ENCODE results near the gene OSR1.
"Not testable (repeated sequence)": the region's sequence is repeated elsewhere in the genome, so short reads cannot be mapped to it uniquely, and the experiment has no call there.

OSR1 gene

GRCh38 chr2:19330436-19330835 lies 28.0 kb downstream of the OSR1 start:
- no peak for DNase-seq

GRCh38 chr2:19329445-19329844 lies 29.0 kb downstream of the OSR1 start:
- no peak for DNase-seq

GRCh38 chr2:19327496-19327895 lies 30.9 kb downstream of the OSR1 start:
- no peak for DNase-seq

DNA sequence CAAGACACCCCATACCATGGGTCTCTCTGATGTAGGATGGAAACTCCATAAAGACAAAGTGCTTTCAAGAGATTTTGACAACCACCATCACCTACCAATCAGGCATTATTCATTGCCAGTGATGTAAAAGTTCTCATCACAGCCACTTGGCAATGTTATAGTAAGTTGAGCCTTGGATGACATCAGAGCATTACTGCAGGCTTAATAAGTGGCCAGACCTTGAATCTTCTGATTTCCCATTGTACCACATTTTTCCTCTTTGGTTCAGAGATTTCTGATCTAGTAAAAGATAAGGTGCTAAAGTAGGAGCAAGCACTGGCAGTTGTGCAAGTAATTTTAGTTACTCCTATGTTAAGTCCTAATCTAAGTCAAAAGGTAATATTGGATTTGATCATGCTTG lies 36.5 kb downstream of the OSR1 start:
- DNase-seq, result no peak

GRCh38 chr2:19320813-19321212 lies 37.6 kb downstream of the OSR1 start:
- DNase-seq, result no peak

GRCh38 chr2:19319698-19320097 lies 38.7 kb downstream of the OSR1 start:
- DNase-seq, result no peak

DNA sequence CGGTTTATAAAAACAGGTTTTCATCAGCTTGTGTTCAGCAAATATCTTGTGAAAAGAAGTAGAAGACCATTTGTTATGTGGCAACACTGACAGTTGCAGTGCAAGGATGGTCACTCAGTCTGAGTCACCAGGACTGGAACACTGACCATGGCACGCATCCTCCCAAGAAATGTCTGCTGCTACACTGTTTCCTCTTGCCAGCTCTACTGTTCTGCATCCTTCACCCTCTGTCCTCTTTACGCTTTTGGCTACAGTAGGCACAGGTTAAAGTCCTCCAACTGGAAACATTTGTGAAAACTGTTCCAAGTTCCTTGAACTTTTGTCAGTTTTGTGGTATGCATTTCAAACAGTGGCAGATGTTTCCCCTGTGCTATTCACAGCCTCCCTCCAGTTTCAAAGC lies 39.4 kb downstream of the OSR1 start:
- no peak for DNase-seq

DNA sequence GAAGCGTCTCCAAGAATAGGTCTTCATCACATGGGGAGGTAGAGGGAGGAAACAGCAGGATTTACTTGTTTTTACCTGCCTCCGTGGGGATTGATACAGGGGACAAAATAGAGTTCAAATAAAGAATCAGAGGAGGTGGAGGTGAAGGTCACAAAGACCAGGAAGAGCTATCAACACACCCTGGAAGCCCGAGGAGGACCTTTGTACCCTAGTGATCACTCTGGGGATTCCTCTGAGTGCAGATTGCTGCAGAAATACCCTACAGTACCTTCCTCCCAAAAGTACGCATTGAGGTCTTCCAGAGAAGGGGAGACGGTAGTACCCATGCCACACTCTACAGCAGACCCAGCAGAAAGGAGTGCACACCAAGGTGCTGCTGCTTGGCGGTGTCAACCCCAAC lies 44.9 kb downstream of the OSR1 start:
- no peak for DNase-seq

DNA sequence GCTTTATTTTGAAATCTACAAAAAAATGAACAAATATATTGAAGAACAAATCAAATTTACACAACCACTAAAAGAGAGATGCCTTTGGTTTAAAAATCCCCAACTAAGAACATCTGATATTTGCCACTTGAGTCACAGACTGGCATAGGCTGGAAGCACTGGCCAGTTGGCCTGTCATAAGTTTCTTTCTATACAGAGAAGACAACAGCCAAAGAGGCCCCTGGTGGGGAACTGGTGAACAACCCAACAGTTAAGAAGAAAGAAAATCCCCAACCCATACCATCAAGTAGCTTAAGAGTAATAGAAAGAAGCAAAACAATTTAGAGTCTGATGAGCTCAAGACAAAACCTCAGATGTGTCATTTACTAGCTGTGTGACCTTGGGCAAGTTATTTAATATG lies 45.5 kb downstream of the OSR1 start:
- no peak for DNase-seq

DNA sequence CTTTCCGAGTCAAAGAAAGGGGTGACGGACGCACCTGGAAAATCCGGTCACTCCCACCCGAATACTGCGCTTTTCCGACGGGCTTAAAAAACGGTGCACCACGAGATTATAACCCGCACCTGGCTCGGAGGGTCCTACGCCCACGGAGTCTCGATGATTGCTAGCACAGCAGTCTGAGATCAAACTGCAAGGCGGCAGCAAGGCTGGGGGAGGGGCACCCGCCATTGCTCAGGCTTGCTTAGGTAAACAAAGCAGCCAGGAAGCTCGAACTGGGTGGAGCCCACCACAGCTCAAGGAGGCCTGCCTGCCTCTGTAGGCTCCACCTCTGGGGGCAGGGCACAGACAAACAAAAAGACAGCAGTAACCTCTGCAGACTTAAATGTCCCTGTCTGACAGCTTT lies 52.4 kb downstream of the OSR1 start:
- DNase-seq, result not testable (repeated sequence)

DNA sequence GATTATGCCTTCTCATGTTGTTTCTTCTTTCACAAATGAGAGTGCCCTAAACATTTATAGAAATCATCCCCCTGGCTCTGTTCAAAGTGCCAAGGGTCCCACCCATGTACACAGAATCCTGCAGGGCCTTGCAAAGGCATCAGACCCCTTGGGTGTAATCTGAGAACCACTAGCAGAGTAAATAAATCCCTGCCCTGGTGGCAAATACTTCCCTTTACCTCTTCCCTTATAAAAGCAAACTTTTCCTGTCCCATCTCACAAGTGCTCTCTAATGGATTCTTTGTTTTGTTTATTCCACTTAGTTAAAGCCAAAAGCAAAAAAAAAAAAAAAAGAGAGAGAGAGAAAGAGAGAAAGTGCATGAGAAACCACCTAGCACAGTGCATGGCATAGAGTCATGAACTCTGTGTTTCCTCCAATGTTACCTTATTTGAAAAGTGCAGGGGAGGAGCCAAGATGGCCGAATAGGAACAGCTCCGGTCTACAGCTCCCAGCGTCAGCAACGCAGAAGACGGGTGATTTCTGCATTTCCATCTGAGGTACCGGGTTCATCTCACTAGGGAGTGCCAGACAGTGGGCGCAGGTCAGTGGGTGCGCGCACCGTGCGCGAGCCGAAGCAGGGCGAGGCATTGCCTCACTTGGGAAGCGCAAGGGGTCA lies 52.9 kb downstream of the OSR1 start:
- not testable (repeated sequence) for DNase-seq

DNA sequence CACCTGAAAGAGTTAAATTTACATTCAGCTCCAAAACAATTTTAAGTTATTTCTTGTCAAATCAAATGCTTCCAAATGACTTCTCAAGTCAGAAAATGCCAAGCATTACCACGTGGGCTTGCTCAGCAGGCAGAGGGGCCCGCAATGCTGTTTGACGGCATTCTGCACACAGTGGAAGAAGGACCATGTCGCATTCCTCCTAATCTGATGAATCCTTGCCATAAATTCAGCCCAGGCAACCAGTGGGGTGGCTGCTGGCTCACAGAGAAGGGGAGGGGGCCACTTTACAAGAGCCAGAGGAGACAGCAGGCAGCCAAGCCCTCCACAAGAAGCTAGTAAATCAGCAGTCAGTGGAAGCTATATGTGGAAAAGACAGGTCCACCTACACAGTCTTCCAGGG lies 56.7 kb downstream of the OSR1 start:
- DNase-seq, result no peak

Measured in NCI-H1694 treated with DMSO at 0.1 percent for 48 hours (cell line).